ENCODE results near the gene MT1B. TPM values are rescaled to one million over a fixed set of nuclear protein-coding genes. Genes with fewer than 3 reads are reported as not detected.
A peak's percentile ranks its signal among the peaks of the same experiment; 100 is the strongest.

The MT1B gene
- total and polyA plus RNA-seq, 11 donors: not detected

GRCh38 chr16:56684256-56684925, 32.7 kb downstream of the MT1B start:
- intact Hi-C loops (cut with DNase I): loop anchor here in 7 of 10 donors (5.0 kb wide), 4 partner anchors 47 to 162 kb away; partner anchors contain the start of genes MT2A (in 6 of the 7), BBS2 (in 1 of the 7), MT1A (in 1 of the 7) and MT1E (in 1 of the 7)
- Histone ChIP-seq H3K36me3 (no peaks in the 10 kb centered on the region), H3K9me3 (peaks cover 0 to 9% (median 0%) of the 10 kb centered on the region in 12 donors), H3K27ac (peak overlapping the region in 7 of 12 donors; percentile 9 to 88 (median 53)), H3K27me3 (no peaks in the 10 kb centered on the region), H3K4me3 (peak overlapping the region in 2 of 12 donors; percentile 63 to 68), H3K4me1 (peaks cover 0 to 51% (median 23%) of the 10 kb centered on the region in 12 donors)
- TF ChIP-seq CTCF (IDR thresholded peaks at IDR 0.05): no peak
- TF ChIP-seq POLR2A (IDR thresholded peaks at IDR 0.05): no peak
- WGBS, 4 donors: 69 to 84% (median 79%) methylated on average over 4 of the region's 4 CpGs
- ATAC-seq (no peak), DNase-seq (no peak)

DNA sequence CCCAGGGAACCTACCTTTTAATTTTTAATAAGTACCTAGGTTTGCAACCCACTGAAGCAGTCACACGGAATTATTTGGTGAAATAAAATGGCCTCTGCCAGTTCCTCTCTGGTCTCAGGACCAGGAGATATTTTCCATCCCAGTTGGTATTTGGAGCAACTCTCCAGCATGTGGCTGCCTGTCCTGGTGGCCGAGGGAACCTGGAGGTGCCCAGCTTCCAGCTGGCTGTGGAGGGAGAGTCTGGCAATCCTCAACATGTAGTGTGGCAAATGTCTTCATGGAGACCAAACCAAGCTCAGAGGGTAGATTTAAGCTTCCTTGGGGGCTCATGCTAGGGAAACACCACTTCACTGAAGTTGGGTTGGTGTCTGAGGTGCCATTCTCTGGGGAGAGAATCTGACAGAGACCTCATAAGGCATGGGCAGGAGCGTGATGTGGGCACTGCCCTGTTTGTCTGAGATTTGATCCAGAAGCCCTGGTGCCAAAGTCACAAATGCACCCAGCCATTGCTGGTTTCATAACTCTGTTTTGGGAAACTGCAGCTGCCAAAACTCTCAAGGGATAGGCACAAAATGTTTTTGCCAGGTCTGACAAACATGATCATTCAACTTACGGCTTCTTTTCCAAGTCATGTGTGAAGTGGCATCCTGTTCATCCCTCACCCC, 33.4 kb downstream of the MT1B start:
- ATAC-seq (peak in 1 of 4 donors; percentile 8), DNase-seq (no peak)
- 52 to 82% (median 64%) methylated on average over 4 of the region's 4 CpGs for WGBS, 4 donors
- H3K4me3 ChIP-seq: peak overlapping the region in 1 of 12 donors; percentile 68
- TF ChIP-seq POLR2A (IDR thresholded peaks at IDR 0.05) (no peak), CTCF (IDR thresholded peaks at IDR 0.05) (no peak)
- intact Hi-C loops (cut with DNase I): loop anchor here in 7 of 10 donors (5.0 kb wide), 4 partner anchors 48 to 163 kb away; partner anchors contain the start of genes MT2A (in 6 of the 7), BBS2 (in 1 of the 7), MT1A (in 1 of the 7) and MT1E (in 1 of the 7)
- H3K27me3 ChIP-seq: no peaks in the 10 kb centered on the region
- peaks cover 0 to 47% (median 22%) of the 10 kb centered on the region in 12 donors for H3K4me1 ChIP-seq
- peaks cover 0 to 9% (median 0%) of the 10 kb centered on the region in 12 donors for H3K9me3 ChIP-seq
- no peaks in the 10 kb centered on the region for H3K36me3 ChIP-seq
- peak overlapping the region in 9 of 12 donors; percentile 9 to 86 (median 42) for H3K27ac ChIP-seq

DNA sequence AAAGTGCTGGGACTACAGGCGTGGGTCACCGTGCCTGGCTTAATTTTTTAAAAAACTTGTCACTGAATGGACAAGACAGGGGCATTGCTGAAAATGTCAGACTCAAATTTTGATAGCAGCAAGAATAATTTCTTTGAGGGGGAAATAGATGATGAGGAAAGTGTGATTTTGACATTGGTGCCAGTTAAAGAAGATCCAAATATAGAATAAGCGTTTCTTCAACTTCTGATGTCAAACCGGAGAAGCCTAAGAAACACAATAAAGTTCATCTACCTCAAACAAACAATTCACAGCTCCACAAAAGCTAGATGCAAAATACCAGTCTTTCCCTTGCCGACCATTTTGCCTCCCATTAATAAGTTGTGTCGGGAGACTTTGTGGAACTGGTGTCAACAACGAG, 35.1 kb downstream of the MT1B start:
- Histone ChIP-seq H3K9me3 (peaks cover 0 to 9% (median 0%) of the 10 kb centered on the region in 12 donors), H3K27me3 (no peaks in the 10 kb centered on the region), H3K27ac (no peak overlapping the region), H3K4me1 (peaks cover 0 to 32% (median 19%) of the 10 kb centered on the region in 12 donors), H3K36me3 (no peaks in the 10 kb centered on the region), H3K4me3 (no peak overlapping the region)
- intact Hi-C loops (cut with DNase I): no loop called here
- no peak for ATAC-seq
- TF ChIP-seq POLR2A (IDR thresholded peaks at IDR 0.05) (no peak), CTCF (IDR thresholded peaks at IDR 0.05) (no peak)
- WGBS, 4 donors: 92 to 96% (median 95%) methylated on average over 7 of the region's 7 CpGs
- no peak for DNase-seq

- intact Hi-C loops (cut with DNase I): no loop called here
- Histone ChIP-seq H3K9me3 (peaks cover 0 to 9% (median 0%) of the 10 kb centered on the region in 12 donors), H3K4me1 (peaks cover 0 to 20% (median 5%) of the 10 kb centered on the region in 12 donors), H3K27me3 (no peaks in the 10 kb centered on the region), H3K36me3 (no peaks in the 10 kb centered on the region), H3K27ac (no peak overlapping the region), H3K4me3 (no peak overlapping the region)
- no peak for TF ChIP-seq POLR2A (IDR thresholded peaks at IDR 0.05)
- no peak for TF ChIP-seq CTCF (IDR thresholded peaks at IDR 0.05)
- ATAC-seq: no peak
- DNase-seq: no peak
- 35 to 50% (median 46%) methylated on average over 1 of the region's 1 CpG for WGBS, 4 donors
Observed at GRCh38 chr16:56688762-56689161, 37.1 kb downstream of the MT1B start.

All from heart left ventricle (tissue), 16 donors.